Keratinocyte (primary cell): Measurements from ENCODE around the gene GREB1. TPM values are rescaled to one million over a fixed set of nuclear protein-coding genes. Genes with fewer than 3 reads are reported as not detected.

ENCODE experiments used
- DNase-seq: peaks from one replicate; pipeline ENCODE4 v3.0.0-alpha.2; 2011; ENCODE audit warnings: low read depth, missing footprints, low spot score
- FAIRE-seq: peaks from 2 replicates; lab custom pipeline; 2011; peaks lifted over from hg19 to GRCh38; lab: Jason Lieb, UNC
- H2AFZ ChIP-seq: 2 replicates; pipeline ENCODE4 v1.6.0; 2012; ENCODE audit warnings: low read length, control low read depth, inconsistent platforms; ENCODE audit not compliant: control insufficient read depth
- H3K27ac ChIP-seq: 2 replicates; pipeline ENCODE4 v1.5.1; 2011; ENCODE audit warnings: low read length; ENCODE audit not compliant: control insufficient read depth, insufficient read depth
- H3K27me3 ChIP-seq: 3 replicates; pipeline ENCODE4 v1.6.0; 2011; ENCODE audit warnings: low read length; ENCODE audit not compliant: control insufficient read depth, insufficient read depth; ENCODE audit errors: extremely low read depth
- H3K36me3 ChIP-seq, 2 experiments: 2 replicates in 1 of 2; 3 replicates in 1 of 2; pipeline ENCODE4 v1.5.1; 2011; ENCODE audit warnings: low read length in 2 of 2, mild to moderate bottlenecking in 1 of 2; ENCODE audit not compliant: control insufficient read depth in 2 of 2, insufficient read depth in 2 of 2; ENCODE audit errors: extremely low read depth in 1 of 2
- H3K4me1 ChIP-seq: 3 replicates; pipeline ENCODE4 v1.5.1; 2011; ENCODE audit warnings: low read length; ENCODE audit not compliant: control insufficient read depth, insufficient read depth; ENCODE audit errors: extremely low read depth
- H3K4me2 ChIP-seq: 3 replicates; pipeline ENCODE4 v1.6.0; 2011; ENCODE audit warnings: low read depth, low read length; ENCODE audit not compliant: control insufficient read depth, insufficient read depth; ENCODE audit errors: extremely low read depth
- H3K4me3 ChIP-seq, 3 experiments: fragments of 200-600 bp in 1 of 3; sonication (generic) in 1 of 3; 2 replicates in 2 of 3; 3 replicates in 1 of 3; pipeline ENCODE4 v1.5.1; 2011 to 2016; ENCODE audit warnings: low read length in 3 of 3, mild to moderate bottlenecking in 3 of 3, control low read depth in 2 of 3, inconsistent platforms in 1 of 3, low read depth in 1 of 3, mixed read lengths in 1 of 3, mixed run types in 1 of 3, moderate library complexity in 1 of 3; ENCODE audit not compliant: control insufficient read depth in 2 of 3, insufficient read depth in 2 of 3; ENCODE audit errors: extremely low read depth in 1 of 3
- H3K79me2 ChIP-seq: 2 replicates; pipeline ENCODE4 v1.6.0; 2012; ENCODE audit warnings: low read length; ENCODE audit not compliant: control insufficient read depth, insufficient read depth
- H3K9ac ChIP-seq: 3 replicates; pipeline ENCODE4 v1.6.0; 2011; ENCODE audit warnings: low read length; ENCODE audit not compliant: control insufficient read depth, insufficient read depth; ENCODE audit errors: extremely low read depth
- H3K9me1 ChIP-seq: 3 replicates; pipeline ENCODE4 v1.6.0; 2011; ENCODE audit warnings: low read length; ENCODE audit not compliant: control insufficient read depth, insufficient read depth; ENCODE audit errors: extremely low read depth
- H3K9me3 ChIP-seq: 2 replicates; pipeline ENCODE4 v1.5.1; 2012; ENCODE audit warnings: low read depth, low read length; ENCODE audit not compliant: control insufficient read depth
- H4K20me1 ChIP-seq: 3 replicates; pipeline ENCODE4 v1.6.0; 2011; ENCODE audit warnings: low read length; ENCODE audit not compliant: control insufficient read depth, insufficient read depth; ENCODE audit errors: extremely low read depth
- CTCF ChIP-seq, 3 experiments: IDR thresholded peaks in 1 of 3; conservative IDR thresholded peaks in 1 of 3; optimal IDR thresholded peaks in 1 of 3; 2 replicates in 2 of 3; 3 replicates in 1 of 3; pipeline versions ENCODE3 to v1.5.1; 2011; ENCODE audit warnings: low read length in 3 of 3, mild to moderate bottlenecking in 3 of 3, moderate library complexity in 2 of 3, control low read depth in 1 of 3, inconsistent platforms in 1 of 3; ENCODE audit not compliant: insufficient read depth in 2 of 3; ENCODE audit errors: extremely low read depth in 1 of 3
- EZH2 ChIP-seq: IDR thresholded peaks from one replicate; pipeline ENCODE4 v1.6.1; 2012; ENCODE audit warnings: inconsistent platforms, mild to moderate bottlenecking, low read length, moderate library complexity
- dilution Hi-C: fragments of 300-500 bp; cut with MboI; formaldehyde crosslinking; loops from one replicate; pipeline ENCODE4 v1.7.0; 2020; ENCODE audit warnings: low sequenced_read_pairs; ENCODE audit not compliant: extremely low pct_ligation_motif_present
- polyA plus RNA-seq, 5 experiments: library from polyadenylated mRNA; depleted of rRNA in 3 of 5; stranded (reverse) in 3 of 5; stranded (forward) in 1 of 5; unstranded in 1 of 5; fragments of >200 nt; gene quantifications; 1 replicate in 1 of 5; 2 replicates in 3 of 5; 3 replicates in 1 of 5; pipeline versions ENCODE4 v1.2.1 to v1.2.3, GENCODE V29; 2011 to 2012; ENCODE audit warnings: missing spikeins in 2 of 5, low read depth in 1 of 5, low replicate concordance in 1 of 5

GREB1 gene
- polyA plus RNA-seq, 1 donor (not counting 4 experiments of a cell fraction or from before 2014, with no cell fraction given), result 0.13 TPM

GRCh38 chr2:11513319-11513718, 20.5 kb upstream of the GREB1 start:
- dilution Hi-C loops, result no loop called here
- H2AFZ ChIP-seq, result no peak overlapping the region
- FAIRE-seq, result no peak

GRCh38 chr2:11514081-11514730, 19.6 kb upstream of the GREB1 start:
- H3K27me3 ChIP-seq, result peaks cover 21% of the 10 kb centered on the region
- no peaks in the 10 kb centered on the region for H3K79me2 ChIP-seq
- H3K36me3 ChIP-seq, result no peaks in the 10 kb centered on the region
- H4K20me1 ChIP-seq, result no peaks in the 10 kb centered on the region
- no peak for TF ChIP-seq CTCF (optimal IDR thresholded peaks at IDR 0.05 in 1 of 3, IDR thresholded peaks at IDR 0.05 in 1 of 3, conservative IDR thresholded peaks at IDR 0.05 in 1 of 3; ENCODE audit: extremely low read depth in 1 of 3, insufficient read depth in 2 of 3, low read length in 3 of 3)
- no peak for TF ChIP-seq EZH2
- no peak overlapping the region for H2AFZ ChIP-seq
- H3K9me1 ChIP-seq, result no peaks in the 10 kb centered on the region
- no peaks in the 10 kb centered on the region for H3K9me3 ChIP-seq
- no peak overlapping the region for H3K9ac ChIP-seq
- H3K27ac ChIP-seq, result no peak overlapping the region
- no peak overlapping the region for H3K4me3 ChIP-seq
- H3K4me2 ChIP-seq, result no peak overlapping the region
- no peaks in the 10 kb centered on the region for H3K4me1 ChIP-seq
- DNase-seq, result no peak
- dilution Hi-C loops, result no loop called here
- no peak for FAIRE-seq

More at GRCh38 chr2:11513319-11513718, 20.5 kb upstream of the GREB1 start:
- Histone ChIP-seq H3K9ac (no peak overlapping the region), H3K36me3 (no peaks in the 10 kb centered on the region), H3K79me2 (no peaks in the 10 kb centered on the region), H3K27me3 (peaks cover 21% of the 10 kb centered on the region), H3K9me1 (no peaks in the 10 kb centered on the region), H3K4me1 (no peaks in the 10 kb centered on the region), H4K20me1 (no peaks in the 10 kb centered on the region), H3K27ac (no peak overlapping the region), H3K9me3 (no peaks in the 10 kb centered on the region), H3K4me2 (no peak overlapping the region), H3K4me3 (no peak overlapping the region)
- TF ChIP-seq EZH2 (no peak), CTCF (optimal IDR thresholded peaks at IDR 0.05 in 1 of 3, IDR thresholded peaks at IDR 0.05 in 1 of 3, conservative IDR thresholded peaks at IDR 0.05 in 1 of 3; ENCODE audit: extremely low read depth in 1 of 3, insufficient read depth in 2 of 3, low read length in 3 of 3) (no peak)
- no peak for DNase-seq
